Gastrocnemius medialis (tissue), 4 donors: ENCODE results near the gene AMBN.

ENCODE experiments used
- POLR2A ChIP-seq, 2 donors: fragments of 450-650 bp; IDR thresholded peaks; one replicate each; pipeline ENCODE4 v1.6.1; 2017; ENCODE audit warnings: antibody characterized with exemption in 2 of 2, mild to moderate bottlenecking in 2 of 2, moderate library complexity in 2 of 2
- TF ChIP-seq, protein P1 (sequence below), 5 experiments: fragments of 450-650 bp in 3 of 5; fragments of 200-600 bp in 2 of 5; sonication (generic) in 2 of 5; IDR thresholded peaks in 4 of 5; conservative IDR thresholded peaks in 1 of 5; 1 replicate in 4 of 5; 2 replicates in 1 of 5; pipeline ENCODE4 v1.5.1; 2016 to 2019; ENCODE audit warnings: antibody characterized with exemption in 5 of 5, mild to moderate bottlenecking in 3 of 5, moderate library complexity in 3 of 5

GRCh38 chr4:70575964-70576363 is 16.1 kb upstream of the AMBN start:
- TF ChIP-seq, protein P1, sequence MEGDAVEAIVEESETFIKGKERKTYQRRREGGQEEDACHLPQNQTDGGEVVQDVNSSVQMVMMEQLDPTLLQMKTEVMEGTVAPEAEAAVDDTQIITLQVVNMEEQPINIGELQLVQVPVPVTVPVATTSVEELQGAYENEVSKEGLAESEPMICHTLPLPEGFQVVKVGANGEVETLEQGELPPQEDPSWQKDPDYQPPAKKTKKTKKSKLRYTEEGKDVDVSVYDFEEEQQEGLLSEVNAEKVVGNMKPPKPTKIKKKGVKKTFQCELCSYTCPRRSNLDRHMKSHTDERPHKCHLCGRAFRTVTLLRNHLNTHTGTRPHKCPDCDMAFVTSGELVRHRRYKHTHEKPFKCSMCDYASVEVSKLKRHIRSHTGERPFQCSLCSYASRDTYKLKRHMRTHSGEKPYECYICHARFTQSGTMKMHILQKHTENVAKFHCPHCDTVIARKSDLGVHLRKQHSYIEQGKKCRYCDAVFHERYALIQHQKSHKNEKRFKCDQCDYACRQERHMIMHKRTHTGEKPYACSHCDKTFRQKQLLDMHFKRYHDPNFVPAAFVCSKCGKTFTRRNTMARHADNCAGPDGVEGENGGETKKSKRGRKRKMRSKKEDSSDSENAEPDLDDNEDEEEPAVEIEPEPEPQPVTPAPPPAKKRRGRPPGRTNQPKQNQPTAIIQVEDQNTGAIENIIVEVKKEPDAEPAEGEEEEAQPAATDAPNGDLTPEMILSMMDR (IDR thresholded peaks at IDR 0.05 in 4 of 5, conservative IDR thresholded peaks at IDR 0.05 in 1 of 5), result no peak
- TF ChIP-seq POLR2A (IDR thresholded peaks at IDR 0.05), result no peak
